ENCODE data around the gene DDTL.
A peak's percentile ranks its signal among the peaks of the same experiment; 100 is the strongest.
"Not testable (repeated sequence)": the region's sequence is repeated elsewhere in the genome, so short reads cannot be mapped to it uniquely, and the experiment has no call there.

DDTL gene

DNA sequence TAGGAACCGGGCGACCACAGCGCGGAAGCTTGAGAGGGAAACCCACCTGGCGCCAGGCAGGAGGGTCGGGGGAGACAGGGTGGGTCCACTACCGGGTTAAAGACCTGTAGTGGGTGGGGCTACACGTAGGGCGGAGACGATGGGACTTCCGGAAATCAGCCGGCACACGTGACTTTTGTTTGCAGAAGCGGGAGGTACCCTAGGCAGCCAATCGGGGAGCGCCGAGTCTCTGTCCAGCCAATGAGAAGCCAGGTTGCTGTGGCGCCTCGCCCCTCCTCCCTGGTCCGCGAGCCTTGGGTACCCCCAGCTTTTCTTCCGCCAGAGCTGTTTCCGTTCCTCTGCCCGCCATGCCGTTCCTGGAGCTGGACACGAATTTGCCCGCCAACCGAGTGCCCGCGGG lies at the start of gene DDTL:
TSS of gene DDTL (plus strand) at position 321 of the 400 bp plus-strand sequence. CDS start at position 348, 27 bp downstream.
- not testable (repeated sequence) for DNase-seq (ENCODE audit: low read depth)

DNA sequence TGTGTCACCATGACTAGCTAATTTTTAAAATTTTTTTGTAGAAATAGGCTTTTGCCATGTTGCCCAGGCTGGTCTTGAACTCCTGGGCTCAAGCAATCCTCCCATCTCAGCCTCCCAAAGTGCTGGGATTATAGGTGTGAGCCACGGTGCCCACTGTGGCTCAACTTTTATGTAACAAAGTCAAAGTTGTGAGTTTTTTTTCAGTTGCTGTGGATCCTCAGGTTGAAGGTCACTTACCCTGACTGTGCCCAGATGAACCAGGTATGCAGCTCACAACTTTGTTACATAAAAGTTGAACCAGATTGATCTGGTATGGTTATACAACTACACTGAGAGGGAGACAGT lies 46.4 kb upstream of the DDTL start:
- not testable (repeated sequence) for DNase-seq (ENCODE audit: low read depth)

DNA sequence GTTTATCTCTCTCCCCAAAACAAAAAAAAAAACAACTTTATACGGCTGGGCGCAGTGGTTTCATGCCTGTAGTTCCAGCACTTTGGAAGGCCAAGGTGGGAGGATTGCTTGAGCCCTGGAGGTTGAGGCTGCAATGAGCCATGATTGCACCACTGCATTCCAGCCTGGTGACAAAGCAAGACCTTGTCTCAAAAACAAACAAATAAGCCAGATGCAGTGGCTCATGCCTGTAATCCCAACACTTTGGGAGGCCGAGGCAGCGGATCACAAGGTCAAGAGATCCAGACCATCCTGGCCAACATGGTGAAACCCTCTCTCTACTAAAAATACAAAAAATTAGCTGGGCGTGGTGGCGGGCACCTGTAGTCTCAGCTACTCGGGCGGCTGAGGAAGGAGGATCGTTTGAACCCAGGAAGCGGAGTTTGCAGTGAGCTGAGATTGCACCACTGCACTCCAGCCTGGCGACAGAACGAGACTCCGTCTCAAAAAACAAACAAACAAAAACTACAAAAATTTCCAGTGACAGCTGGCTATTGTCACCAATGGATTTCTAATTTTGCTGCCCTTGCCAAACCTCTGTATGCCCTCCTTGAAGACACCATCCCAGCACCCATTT lies 45.0 kb upstream of the DDTL start:
- DNase-seq (ENCODE audit: low read depth) = not testable (repeated sequence)

DNA sequence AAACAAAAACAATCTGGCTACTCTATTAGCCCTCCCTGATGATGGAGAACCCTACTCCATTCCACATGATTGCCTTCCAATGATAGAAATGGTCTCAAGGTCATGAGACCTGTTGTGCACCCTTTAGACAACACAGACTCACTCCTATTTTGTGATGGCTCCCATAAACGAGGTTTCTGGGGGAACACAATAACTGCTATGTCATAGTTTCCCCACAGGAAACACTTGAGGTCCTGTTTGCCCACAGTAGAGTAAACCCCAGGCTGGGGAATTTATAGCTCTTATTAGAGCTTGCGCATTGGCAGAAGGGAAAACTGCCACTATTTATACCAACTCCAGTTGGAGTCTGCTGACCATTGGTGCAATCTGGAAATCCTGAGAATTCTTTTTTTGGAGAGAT lies 43.8 kb upstream of the DDTL start:
- no peak for DNase-seq (ENCODE audit: low read depth)

DNA sequence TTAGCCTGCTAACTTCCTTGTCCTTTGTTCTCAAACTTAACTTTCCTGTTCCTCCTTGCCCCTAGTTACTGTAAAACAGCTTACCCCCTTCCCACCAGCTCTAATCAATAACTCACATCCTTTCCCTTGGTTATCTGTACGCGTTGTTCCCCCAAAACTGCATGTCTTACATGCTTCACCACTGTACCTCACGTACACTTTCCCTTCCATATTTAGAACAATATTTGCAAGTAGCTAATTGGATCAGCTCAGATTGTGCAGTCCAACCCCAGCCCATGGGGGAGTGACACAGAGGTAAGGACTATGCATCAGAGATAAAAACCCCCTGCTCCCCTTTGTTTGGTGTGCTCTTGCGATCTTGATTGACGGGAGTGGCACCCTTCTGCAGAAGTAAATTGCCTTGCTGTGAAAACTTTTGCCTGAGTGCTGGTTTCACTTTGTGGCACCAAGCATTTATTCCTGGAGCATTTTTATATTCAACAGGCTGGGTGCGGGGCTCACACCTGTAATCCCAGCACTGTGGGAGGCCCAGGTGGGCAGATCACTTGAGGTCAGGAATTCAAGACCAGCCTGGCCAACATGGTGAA lies 41.6 kb upstream of the DDTL start:
- no peak for DNase-seq (ENCODE audit: low read depth)

DNA sequence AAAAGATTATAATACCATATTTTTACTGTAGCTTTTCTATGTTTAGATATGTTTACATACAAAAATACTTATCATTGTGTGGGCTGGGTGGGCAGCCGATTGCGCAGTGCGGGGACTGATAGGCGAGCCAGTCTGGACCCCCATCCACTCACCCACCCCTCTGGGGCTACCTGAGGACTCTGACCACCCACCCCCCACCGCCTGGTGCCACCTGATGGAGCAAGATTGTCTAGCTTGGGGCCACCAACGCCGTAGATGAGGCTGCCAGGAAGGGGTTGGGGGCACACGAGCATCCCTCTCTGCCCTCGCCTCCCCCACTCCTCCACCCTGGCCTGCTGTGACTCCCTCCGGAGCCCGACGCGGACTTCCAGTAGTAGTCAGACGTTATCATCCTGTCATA lies 40.1 kb upstream of the DDTL start:
- DNase-seq (ENCODE audit: low read depth) = no peak

DNA sequence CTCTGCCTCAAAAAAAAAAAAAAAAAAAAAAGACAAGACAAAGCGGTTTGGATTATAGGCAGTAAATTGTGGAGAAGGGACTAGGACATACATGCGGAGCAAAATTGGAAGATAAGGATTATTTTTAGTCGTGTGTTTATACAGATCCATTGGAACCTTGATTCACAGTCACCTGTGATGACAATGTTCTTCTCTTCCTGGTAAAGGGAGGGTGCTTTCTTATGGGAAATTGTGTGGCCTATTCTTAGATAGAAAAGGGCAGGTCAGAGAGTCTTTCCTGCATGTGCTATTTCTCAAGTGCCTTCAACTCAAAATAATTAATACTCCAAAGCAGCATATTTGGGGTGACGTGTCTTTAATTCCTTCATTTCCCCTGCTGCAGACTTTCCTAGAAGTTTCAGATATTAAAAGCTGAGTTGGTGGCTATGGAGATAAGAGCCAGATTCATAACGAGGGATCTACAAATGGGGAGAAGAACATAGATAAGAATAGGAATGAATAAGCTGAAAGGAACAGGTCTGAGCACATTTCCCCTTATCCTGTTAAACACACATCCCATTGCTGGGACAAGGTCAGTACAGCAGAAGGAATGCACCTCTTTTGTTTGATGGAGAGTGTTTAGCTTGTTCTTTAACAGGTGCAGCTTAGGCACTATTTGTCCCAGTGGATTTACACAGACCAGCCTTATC lies 28.2 kb upstream of the DDTL start:
- no peak for DNase-seq (ENCODE audit: low read depth)

DNA sequence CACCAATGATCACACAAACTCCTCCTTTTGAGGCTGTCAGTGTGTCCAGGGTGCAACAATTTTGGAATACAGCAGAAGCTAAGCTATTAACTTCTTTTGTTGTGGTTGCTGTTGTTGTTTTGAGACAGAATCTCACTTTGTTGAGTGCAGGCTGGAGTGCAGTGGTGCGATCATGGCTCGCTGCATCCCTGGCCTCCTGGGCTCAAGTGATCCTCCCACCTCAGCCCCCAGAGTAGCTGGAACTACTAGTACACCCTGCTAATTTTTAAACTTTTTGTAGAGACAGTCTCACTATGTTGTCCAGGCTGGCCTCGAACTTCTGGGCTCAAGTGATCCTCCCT lies 27.7 kb upstream of the DDTL start:
- no peak for DNase-seq (ENCODE audit: low read depth)

DNA sequence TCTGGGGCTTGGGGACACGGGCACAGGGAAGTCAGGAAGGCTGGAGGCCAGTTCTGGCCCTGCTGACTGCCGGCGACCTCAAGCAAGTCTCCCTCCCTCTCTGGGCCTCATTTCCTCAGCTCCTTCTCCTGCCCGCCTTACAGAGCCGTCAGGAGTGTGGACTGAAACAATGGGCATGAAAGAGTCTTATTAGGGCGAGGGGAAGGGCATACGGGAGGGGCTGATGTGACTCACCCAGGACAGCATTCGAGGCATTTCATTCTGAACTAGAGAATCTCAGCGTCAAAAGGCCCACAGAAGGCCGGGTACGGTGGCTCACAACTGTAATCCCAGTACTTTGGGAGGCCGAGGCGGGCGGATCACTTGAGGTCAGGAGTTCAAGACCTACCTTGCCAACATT lies 26.5 kb upstream of the DDTL start:
- not testable (repeated sequence) for DNase-seq (ENCODE audit: low read depth)

DNA sequence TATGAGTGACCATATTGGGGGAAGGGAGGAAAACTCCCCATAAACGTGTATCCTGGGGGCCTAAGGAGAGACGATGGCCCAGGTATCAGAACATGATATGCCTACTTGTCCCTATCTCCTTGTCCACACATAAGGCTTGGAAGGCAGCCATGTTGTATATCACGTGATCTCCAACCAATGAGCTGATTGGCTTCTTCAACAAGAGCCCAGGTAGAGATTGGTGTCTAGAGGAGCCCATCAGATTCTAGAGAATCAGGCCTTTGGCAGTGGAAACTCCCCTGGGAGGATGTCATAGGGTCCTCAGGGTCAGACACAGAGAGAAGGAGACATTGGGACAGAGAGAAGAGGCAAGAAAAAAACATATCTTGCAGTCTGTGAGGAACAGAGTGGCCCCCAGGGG lies 19.3 kb upstream of the DDTL start:
- DNase-seq (ENCODE audit: low read depth) = not testable (repeated sequence)

DNA sequence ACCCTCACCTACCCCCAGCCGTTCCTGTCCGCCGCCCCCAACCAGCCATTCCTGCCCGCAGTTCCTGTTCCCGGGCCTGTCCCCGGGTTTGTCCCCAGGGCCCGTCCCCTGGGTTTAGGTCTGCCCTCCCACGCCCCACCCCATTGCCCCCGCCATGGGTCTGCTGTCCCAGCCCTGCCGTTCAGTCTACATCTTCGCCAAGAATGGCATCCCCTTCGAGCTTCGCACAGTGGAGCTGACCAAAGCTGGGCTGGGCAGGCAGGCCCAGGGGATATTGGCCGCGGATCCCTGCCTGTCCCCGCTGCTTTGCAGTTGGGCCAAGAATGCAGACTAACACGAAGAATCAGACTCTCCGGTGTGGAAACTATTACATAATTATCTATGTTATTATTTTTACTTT lies 16.9 kb upstream of the DDTL start:
- DNase-seq (ENCODE audit: low read depth) = not testable (repeated sequence)

DNA sequence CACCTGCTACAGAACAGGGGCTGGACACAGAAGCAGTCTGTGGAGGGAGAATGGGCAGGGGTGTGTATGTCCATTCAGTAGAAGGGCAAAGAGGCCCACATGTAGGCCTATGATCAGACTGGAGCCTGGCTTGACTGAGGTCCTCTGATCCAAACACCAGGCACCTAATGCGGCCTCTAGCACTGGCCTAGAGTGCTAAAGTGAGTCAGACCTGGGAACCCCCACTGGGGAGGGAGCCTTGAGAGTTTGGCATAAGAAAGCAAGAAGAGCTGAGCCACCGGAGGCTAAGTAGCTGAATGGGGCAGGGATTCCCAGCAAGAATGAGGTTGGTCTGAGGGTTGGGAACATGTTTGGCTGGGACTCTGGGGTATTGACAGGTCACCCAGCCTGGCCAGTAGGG lies 15.3 kb upstream of the DDTL start:
- DNase-seq (ENCODE audit: low read depth) = not testable (repeated sequence)

DNA sequence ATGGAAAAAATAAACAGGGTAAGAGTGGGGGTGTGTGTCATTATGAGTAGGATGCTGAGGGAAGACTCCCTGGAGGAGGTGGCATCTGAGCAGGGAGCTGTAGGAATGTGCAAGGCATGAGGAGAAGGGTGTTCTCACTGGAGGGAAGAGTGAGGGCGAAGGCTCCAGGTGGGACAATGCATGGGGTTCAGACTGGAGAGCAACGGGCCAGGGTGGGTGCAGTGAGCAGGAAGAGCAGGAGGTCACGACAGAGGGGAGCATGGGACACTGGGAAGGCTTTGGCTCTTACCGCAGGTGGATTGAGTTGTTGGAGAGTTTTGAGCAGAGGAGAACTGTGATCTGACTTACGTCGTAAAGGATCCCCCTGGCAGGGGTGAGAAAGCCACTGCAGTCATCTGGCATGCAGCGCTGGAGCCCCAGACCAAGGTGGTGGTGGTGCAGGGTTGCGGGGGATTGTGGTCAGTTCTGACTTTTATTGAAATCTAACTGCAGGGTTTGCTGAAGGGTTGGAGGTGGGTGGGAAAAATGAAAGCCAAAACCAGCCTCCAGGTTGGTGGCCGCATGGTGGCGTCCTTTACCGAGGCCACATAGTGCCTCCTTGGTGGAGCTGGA lies 13.8 kb upstream of the DDTL start:
- not testable (repeated sequence) for DNase-seq (ENCODE audit: low read depth)

DNA sequence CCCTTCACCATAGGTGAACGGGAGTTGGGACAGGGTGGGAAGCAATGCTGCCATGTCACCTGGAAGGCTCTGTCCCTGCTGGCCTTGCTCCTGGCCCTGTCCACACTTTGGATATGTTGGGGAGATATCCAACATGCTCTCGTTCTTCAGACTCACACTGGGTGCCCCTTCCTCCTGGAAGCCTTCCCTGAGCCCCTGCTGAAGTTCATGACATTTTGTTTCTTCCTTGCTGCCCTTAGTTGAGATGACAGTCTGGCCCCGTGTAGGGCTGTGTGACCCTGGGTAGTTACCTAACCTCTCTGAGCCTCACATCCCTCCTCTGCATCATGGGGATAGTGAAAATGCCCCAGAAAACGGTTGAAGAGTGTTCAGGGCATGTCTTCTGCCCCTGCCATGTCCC lies 13.2 kb upstream of the DDTL start:
- DNase-seq (ENCODE audit: low read depth) = not testable (repeated sequence)

DNA sequence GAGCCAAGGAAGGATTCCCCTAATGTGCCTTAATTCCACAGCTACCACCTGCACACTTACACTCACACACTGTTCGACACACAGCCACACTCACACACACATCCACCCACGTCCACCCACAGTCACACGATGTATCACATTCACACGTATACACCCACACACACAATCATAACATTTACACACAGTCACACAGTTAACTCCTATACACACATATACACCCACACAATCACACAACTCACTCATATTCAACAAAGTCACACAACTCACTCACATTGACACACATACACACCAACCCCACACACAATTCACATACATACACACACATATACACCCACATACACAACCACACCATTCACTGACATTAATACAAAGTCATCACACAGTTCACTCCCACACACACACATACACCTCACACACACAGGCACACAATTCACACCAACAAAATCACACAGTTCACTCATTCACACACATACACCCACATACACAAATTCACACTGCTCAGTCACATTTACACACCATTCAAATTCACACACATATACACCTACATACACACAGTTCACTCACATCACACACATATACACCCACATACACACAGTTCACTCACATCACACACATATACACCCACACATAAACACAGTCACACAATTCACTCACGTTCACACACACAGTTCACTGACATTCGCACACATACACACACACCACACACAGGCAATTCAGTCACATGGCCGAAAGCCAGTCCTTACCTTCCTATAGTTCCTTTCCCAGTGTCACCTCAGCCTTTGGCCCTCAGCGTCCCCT lies 12.3 kb upstream of the DDTL start:
- not testable (repeated sequence) for DNase-seq (ENCODE audit: low read depth)

DNA sequence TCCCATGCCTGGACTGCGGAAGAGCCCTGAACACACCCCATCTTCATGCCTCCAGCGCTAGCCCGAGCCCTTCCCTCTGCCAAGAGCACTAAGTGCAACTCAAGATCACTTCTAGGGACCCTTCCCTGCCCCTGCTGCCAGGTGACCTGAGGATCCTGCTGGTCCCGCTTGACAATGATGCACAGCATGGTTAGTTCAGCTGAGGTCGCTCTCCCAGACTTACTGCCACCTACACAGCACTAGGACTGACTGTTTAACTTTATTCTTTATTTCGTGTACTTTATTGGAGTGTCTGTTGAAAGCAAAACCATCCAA lies 11.7 kb upstream of the DDTL start:
- not testable (repeated sequence) for DNase-seq (ENCODE audit: low read depth)

DNA sequence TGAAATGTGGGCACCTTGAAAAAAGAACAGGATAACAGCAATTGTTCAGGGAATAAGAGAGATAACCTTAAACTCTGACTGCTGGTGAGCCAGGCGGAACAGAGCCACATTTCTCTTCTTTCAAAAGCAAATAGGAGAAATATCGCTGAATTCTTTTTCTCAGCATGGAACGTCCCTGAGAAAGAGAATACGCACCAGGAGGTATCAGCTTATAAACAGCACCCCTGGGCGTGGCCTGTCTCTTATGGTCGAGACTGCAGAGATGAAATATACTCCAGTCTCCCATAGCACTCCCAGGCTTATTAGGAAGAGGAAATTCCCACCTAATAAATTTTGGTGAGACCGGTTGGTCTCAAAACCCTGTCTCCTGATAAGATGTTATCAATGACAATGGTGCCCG lies 10.8 kb upstream of the DDTL start:
- DNase-seq (ENCODE audit: low read depth) = not testable (repeated sequence)

DNA sequence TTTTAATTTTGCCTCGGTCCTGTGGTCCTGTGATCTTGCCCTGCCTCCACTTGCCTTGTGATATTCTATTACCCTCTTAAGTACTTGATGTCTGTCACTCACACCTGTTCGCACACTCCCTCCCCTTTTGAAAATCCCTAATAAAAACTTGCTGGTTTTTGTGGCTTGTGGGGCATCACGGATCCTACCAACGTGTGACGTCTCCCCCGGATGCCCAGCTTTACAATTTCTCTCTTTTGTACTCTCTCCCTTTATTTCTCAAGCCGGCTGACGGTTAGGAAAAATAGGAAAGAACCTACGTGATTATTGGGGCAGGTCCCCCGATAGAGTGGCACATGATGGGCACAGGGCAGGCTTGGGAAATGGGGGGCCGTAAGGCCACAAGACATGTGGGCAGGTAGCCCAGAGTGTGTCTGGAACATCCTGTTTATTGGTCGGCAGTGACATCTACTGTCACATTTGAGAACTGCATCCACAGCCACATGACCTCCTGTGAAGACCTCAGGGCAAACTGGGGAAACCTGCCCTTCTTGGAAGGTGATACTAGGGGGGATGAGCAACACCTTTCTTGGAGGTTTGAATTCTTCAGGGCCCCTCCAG lies 10.3 kb upstream of the DDTL start:
- peak; percentile 41 for DNase-seq (ENCODE audit: low read depth)

DNA sequence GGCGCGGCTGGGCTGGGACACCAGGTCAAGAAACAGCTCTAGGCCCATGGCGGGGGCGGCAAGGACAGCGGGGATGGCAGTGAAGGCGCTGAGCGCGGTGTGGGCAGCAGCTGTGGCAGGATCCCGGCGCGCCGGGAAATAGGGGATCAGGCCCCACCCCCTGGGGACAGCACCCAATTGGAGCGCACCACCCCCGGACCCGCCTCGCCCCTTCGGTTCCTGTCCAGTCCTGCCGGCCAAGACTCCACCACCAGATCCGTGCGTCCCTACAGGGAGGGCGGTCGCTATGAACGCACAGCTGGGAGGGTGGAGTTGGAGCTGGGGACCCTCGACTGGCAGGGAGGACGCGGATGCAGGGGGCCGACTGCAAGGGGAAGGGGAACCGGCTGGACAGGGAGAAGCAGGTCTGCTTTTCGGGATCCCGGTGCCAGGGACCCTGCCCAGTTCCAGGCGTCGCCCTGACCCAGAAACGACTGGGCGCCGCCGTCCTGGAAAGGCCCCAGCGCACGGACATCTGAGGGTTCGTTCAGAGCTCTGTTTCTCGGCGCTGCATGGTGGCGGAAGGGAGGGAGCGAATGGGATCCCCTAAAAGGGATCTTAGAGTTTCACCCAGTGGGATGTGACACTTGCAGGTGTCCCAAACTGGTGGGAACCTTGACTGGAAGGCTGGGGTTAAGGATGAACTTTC lies 5.5 kb upstream of the DDTL start, which contains the start of gene GSTT2B:
TSS of gene GSTT2B (minus strand) at position 112 of the 688 bp plus-strand sequence. CDS start at position 48, 64 bp downstream.
- not testable (repeated sequence) for DNase-seq (ENCODE audit: low read depth)

DNA sequence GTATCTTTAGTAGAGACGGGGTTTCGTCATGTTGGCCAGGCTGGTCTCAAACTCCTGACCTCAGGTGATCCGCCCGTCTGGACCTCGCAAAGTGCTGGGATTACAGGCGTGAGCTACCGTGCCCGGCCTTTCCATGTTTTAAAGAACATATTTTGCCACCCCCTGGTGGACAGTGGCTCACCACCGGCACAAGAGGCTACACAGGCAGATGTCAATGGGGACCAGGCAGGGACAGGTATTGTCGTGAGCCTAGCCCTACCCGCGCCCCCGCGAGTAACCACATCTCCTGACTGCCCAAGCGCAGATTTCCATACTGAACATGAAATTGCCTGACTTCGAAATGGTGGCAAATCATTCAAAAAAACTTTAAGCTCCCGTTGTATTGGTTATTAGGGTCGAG lies 594 bp upstream of the DDTL start:
- DNase-seq (ENCODE audit: low read depth) = not testable (repeated sequence)

DNA sequence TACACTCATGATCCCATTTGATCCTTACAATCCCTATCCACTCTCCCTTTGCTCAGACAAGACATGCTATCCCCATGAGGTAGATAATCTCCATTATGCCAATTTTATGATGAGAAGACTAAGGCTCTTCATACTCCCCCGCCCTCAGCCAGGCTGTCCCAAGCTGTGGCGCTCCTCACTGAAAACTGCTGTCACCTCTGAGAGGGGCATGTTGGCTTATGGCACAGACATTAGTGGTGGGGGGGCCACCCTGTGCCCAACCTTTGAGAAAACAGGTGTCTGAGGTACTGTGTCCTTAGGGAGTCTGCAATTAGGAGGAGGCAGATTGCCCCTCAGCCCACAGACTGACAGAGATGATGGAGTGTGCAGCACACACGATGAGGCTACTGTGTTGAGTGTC lies 2.4 kb downstream of the DDTL start:
- no peak for DNase-seq (ENCODE audit: low read depth)
